Neural progenitor cell (in vitro differentiated cells): Measurements from ENCODE around the gene SPACA6.

Experiments used
- CTCF ChIP-seq: fragments of 200-600 bp; sonication (generic); IDR thresholded peaks from 2 replicates; pipeline ENCODE4 v1.5.1; 2017; ENCODE audit warnings: antibody characterized with exemption, mild to moderate bottlenecking
- EZH2 ChIP-seq: fragments of 200-600 bp; sonication (generic); IDR thresholded peaks from 2 replicates; pipeline ENCODE4 v1.6.1; 2017; ENCODE audit warnings: antibody characterized with exemption, mild to moderate bottlenecking, moderate library complexity
- EZH2phosphoT487 ChIP-seq: fragments of 200-600 bp; sonication (generic); IDR thresholded peaks from 2 replicates; pipeline ENCODE4 v1.6.1; 2017; ENCODE audit warnings: antibody characterized with exemption

GRCh38 chr19:51647318-51647717, 45.8 kb upstream of the SPACA6 start:
- TF ChIP-seq CTCF (no peak), EZH2phosphoT487 (no peak), EZH2 (no peak)
